ENCODE results near the gene MYL11.

DNA sequence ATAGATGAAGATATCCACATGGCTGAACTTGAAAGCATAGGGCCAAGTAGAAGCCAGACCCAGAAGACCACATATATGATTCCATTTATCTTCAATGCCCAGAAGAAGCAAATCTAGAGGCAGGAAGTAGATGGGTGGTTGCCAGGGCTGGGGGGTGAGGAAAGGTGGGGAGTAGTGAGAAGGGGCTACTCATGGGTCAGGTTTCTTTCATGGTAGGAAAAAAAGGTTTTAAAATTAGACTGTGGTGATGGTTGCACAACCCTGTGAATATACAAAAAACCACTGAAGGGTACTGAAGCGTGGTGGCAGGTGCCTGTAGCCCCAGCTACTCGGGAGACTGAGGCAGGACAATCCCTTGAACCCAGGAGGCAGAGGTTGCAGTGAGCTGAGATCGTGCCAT lies 24.9 kb upstream of the MYL11 start:
- no peak for TF ChIP-seq POLR2A (IDR thresholded peaks at IDR 0.05; ENCODE audit: low read length)
- no peak for TF ChIP-seq GATA1 (IDR thresholded peaks at IDR 0.05; ENCODE audit: low read depth, low read length)
